Activated naive CD8-positive, alpha-beta T cell treated with anti-CD3 and anti-CD28 coated beads, Interleukin-2, amount 50 U/mL, for 16 hours (primary cell): Measurements from ENCODE around the gene LCE2B.

Source experiments
- DNase-seq: peaks from one replicate; pipeline ENCODE4 v3.0.0-alpha.2; 2020; ENCODE audit warnings: low read depth, low spot score

Gene LCE2B

DNA sequence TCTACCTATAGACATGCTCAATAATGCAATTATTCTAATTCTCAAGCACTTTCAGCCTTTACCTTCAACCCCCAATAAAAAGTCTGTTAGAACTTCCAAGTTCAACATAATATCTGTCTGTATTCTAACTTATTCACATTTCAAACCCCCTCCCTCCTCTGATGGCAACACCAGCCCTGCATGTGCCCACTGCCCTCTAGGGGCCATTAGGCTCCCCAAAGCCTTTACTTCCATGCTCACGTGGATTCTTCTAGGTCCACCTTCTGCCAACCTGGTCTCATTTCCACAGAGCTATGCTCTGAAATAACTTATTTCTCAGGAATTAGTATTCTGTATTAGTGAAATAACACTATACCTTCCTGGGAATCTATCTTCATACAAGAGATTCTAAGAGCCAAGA is 49.7 kb downstream of the LCE2B start:
- DNase-seq: no peak
